GM12872 (cell line): ENCODE measurements around the gene HK1.

Source experiments
- TF ChIP-seq, protein P1 (sequence below): IDR thresholded peaks from 3 replicates; pipeline ENCODE4 v1.5.1; 2011; ENCODE audit warnings: low read depth, mild to moderate bottlenecking, low read length, moderate library complexity; ENCODE audit not compliant: insufficient read depth

HK1 gene

DNA sequence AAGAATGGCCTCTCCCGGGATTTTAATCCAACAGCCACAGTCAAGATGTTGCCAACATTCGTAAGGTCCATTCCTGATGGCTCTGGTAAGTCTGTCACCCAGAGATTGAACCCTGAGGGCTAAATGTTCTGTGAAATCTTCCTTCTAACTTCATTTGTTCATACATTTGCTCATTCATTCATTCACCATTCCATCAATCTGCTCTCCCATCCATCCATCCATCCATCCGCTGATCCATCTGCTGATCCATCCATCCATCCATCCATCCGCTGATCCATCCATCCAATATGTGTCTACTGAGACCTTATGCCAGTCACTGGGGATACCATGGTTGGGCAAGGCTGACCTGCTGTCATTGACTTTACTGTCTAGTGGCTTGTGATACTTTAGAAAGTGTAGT is 65.6 kb downstream of the HK1 start:
- TF ChIP-seq, protein P1, sequence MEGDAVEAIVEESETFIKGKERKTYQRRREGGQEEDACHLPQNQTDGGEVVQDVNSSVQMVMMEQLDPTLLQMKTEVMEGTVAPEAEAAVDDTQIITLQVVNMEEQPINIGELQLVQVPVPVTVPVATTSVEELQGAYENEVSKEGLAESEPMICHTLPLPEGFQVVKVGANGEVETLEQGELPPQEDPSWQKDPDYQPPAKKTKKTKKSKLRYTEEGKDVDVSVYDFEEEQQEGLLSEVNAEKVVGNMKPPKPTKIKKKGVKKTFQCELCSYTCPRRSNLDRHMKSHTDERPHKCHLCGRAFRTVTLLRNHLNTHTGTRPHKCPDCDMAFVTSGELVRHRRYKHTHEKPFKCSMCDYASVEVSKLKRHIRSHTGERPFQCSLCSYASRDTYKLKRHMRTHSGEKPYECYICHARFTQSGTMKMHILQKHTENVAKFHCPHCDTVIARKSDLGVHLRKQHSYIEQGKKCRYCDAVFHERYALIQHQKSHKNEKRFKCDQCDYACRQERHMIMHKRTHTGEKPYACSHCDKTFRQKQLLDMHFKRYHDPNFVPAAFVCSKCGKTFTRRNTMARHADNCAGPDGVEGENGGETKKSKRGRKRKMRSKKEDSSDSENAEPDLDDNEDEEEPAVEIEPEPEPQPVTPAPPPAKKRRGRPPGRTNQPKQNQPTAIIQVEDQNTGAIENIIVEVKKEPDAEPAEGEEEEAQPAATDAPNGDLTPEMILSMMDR, result no peak

DNA sequence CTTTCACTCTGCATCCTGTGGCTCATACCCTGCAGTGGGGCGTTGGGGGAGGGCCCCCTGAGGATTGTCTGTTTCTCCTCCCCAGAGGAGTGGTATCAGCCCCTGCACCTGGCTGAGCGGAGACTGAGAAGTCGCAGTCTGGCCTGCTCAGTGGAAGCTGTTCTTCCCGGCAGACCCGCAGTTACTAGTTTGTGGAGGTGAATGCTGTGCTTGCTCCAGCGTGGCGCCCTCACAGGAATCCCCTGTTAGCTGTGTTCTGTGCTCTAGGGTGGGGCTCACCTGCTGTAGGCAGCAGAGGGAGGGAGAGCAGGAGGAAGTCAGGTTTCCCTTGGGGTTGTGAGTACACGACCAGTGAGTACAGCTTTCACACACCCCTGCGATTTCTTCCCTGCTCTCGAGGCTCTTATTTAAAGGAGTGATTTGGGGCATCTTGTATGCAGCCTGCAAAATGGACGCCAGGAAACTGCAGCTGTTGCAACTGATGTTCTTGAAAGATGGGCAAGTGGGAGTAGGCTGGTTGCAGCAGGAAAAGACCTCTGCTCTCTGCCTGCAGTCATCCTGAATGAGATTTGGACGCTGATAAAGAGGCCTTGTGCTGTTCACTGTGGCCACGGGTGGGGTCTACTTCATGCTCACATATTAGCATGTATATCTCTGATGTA is 66.4 kb downstream of the HK1 start:
- TF ChIP-seq, protein P1, result no peak

- TF ChIP-seq, protein P1, result no peak
These were observed 67.1 kb downstream of the HK1 start for GRCh38 chr10:69345402-69345801.

GRCh38 chr10:69345890-69346474 is 67.7 kb downstream of the HK1 start:
- TF ChIP-seq, protein P1, result no peak

DNA sequence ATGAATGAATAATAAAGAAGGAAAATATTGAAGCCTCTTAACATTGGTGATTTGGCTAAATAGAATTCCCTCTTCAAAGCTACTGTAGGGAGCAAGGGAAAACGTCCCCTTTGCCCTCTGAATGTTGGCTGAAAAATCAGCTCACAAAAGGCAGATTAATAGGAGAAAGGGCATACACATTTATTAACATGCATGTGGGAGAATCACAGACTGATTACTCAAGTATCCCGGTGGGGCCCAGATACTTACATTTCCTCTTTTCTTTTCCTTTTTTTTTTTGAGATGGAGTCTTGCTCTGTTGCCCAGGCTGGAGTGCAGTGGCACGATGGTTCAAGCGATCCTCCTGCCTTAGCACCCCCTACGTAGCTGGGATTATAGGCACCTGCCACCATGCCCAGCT is 68.5 kb downstream of the HK1 start:
- TF ChIP-seq, protein P1, result no peak

DNA sequence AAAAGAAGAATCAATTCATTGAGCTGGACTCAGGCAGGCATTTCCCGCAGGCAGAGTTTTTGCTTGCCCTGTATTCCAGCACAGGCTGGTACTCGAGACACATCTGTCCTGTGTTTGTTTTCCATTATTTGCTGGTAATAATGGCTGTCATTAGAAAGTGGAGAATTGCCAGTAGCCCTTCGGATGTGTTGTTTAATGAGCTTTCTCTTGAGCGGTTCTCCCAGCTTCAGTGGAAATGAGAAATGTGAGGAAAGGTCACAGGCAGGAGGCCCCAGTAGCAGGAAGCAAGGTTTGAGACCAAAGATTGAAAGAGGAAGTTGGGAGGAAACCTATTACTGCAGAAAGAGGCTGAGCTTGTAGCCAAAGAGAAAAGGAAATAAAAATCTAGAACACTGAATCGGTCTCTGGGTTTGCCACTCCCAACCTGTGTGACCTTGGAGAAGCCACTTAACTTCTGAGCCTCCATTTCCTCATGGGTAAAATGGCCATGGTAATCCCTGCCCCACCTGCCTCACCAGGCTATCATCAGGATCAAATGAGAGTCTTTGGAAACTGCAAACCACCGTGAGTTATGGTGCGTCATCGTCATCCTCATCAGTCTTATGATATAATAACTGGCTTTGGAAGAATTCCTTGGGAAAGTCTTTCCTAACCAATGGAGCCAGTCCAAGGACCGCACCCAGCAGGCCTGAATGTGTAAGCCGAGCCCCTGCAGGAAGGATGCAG is 70.7 kb downstream of the HK1 start:
- TF ChIP-seq, protein P1, result no peak

DNA sequence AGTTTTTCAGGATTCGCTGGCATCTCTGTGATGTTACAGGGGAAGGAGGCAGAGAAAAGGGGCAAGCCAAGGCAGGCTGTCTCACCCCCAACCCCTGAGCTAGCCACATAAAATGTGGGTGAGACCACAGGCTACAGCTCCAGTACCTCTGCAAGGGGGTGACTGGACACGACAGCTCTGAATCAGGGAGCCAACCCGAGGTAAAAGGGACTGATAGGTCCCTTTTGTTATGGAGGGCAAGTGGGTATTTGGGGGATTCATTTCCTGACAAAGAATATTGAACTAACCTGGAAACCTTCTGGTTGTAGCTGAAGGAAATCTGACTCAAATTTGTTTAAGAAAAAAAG is 71.2 kb downstream of the HK1 start:
- TF ChIP-seq, protein P1, result no peak
